Stimulated activated CD8-positive, alpha-beta memory T cell treated with anti-CD3 and anti-CD28 coated beads, Interleukin-7, amount 100 ng/mL, for 24 hours (primary cell): Measurements from ENCODE around the gene RPL29.

Experiments used
- DNase-seq: peaks from one replicate; pipeline ENCODE4 v3.0.0-alpha.2; 2020; ENCODE audit warnings: low read depth

Gene RPL29

DNA sequence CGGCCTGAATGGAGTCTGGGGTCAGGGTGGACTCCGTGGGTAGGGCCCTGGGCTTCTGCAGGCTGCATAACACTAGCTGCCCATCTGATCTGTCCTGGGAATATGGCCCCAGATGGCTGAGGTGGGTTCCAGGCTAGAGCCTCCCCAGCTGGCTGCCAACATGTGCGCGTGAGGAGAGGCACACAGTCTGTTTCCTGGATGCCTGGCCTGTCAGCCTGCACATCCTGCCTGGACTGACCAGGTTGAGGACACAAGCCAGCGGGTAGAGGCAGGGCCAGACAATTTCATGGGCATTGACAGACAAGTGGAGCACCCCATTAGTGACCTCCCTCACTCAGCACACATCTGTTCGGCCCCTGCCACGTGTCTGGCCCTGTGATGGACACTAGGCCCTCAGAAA lies 29.8 kb upstream of the RPL29 start:
- no peak for DNase-seq

DNA sequence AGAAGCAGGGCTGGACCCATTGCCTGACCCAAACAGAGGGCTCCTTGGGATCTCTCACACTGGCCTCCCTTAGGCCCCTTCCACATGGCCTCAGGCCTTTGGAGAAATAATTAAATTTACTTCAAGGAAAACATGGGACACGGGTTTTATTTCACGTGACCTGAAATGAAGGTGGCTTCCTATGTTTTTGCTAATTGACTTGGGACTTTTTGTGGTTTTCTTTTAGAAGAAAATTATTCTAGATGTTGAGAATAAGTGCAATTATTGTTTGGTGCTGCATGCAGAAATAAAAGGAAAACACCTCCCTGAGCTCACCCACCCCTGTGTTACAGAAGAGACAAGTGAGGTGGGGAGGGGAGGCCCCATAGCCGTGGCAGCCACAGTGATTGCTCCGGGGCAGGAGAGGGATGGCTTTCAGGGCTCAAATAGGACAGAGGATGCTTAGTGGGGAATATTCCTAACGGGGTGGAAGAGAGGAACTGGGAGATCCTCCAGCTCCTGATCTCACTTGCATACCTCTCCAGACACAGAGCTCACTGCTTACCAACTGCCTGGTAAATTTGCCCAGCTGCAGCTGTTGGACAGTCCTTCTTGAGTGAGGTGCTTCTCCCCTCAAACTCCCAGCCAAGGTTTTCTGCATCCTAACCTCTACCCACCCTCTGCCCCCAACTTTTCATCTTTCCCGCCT lies 29.2 kb upstream of the RPL29 start:
- DNase-seq = no peak

DNA sequence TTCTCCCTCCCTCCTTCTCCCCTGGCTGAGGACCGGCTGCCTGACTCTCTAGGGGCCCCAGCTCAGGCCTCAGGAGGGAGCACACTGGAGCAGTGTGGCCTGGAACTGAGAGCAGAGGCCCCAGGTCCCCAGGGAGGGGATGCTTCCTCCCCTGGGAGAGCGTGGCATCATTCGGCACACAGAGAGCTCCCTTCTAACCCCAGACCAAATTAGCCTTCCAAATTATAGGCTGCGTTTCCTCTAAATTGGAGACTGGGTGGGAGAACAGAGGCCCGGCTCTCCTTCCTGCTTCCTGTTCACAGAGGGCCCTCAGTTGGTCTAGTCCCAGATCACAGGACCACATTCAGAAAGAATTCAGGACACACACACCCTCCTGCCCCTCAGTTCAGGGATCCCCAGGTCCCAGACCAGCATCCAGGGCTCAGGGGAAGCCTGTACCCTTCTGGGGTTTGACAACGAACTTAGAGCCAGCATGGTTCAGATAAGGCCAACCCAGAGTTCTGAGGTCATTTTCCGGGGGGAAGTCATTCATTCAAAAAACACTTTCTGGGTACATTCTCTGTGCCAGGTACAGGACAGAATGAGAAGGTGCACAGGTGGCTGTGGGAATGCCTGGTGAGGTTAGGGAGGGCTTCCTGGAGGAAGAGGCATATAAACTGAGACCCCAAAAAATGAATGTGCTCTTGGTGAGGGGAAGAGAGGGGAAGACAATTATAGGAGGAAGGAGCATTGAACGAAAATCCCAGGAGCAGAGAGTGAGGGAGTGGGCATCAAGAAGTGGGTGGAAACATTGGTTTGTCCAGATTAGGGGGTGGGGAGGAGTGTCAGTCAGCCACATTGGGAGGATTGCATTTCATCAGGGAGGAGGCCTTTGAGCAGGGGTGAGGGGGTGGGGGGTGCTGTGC lies 28.4 kb upstream of the RPL29 start:
- DNase-seq = no peak

DNA sequence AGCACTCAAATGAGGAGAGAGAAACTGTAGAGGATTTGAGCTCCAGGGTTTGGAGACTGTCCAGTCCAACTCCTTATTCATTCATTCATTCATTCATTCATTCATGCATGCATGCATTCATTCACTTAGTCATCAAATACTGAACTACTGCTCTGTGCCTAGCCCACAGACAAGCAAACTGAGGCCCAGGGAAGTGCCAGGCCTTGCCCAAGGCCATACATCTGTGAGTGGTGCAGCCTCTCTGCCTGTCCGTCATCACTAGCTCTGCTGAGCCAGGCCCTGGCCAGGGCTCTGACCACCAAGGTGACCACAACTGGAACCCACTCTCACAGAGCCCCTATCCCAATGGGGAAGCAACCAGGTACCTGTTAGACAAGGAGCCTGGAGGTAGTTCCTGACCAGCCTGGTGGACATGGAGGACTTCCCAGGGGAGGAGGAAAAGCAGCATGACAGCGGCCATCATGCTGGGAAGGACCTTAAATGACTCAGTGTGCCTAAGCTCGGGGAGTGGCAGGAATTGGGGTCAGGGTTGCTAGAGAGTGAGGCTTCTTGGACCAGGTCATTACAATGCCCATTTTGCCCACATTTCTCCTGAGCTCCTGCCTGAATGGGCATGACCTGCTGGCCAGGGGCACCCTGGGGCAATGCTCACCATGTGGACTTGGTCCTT lies 27.5 kb upstream of the RPL29 start:
- no peak for DNase-seq

DNA sequence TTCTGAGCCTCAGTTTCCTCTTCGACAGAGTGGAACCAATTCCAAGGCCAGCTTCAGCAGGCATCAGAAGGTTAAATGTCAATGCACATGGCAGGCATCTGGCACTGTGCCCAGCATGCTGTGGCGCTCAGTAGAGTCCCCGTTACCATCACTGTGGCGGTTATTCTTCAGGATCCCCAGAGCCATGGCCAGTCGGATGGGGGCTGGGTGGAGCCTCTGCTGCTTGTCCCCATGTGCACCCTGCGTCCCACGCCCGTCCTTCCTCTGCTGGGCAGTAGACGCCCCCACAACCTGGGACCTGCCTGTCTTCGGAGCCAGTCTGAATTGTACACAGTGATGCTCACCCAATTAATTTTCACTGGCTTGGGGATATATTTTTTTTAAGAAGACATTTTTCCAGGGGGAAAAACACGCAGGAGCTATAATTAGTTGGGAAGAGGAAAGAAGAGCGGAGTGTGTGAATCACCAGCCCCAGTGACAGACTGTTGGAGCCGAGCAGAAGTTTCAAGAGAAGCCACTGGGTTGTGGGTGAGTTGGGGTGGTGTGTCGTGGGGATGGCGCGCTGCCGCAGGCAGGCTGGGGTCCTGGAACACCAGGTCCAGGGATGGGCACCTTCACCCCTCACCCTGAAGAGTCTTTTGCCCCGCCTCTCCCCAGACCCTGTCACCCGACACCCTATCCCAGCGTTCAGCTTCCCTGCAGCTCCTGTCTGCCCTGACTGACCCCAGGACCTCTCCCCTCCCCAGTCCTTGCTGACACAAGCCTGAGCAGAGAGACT lies 26.8 kb upstream of the RPL29 start:
- DNase-seq = no peak

DNA sequence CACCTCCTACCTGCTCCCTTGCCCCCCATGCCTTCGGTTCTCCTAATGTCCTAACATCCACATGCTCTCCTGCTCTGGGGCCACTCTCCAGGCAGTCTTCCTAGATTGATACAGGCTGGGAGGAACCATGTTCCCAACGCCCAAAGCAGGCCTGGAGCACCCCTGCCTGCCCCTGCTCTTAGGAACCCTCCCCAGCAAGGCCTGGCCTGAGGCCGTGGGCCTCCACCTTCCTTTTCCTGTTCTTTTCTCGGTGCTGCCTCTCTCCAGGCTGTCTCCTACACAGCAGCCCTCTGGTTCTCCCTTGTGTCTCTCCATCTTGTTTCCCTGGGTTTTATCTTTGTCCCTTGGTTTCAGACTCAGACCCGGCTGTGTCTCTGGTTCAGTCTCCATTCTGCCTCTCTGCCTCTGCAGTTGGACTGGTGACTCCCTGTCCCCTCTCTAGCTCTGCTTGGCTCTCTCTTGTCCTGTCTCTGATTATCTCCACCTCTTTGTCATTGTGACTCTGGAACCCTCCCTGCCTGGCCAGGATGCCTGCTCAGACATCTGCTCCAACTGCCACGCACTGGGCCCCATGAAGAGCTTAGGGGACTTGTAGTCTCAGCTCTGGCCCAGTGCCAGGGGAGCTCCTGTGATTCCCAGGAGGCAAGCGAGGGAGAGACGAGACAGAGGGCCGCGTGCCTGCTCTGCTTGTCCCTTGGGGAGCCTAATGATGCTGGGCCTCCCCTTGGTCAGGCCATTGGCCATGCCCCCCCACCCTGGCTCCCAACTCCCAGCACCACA lies 26.0 kb upstream of the RPL29 start:
- DNase-seq = no peak

DNA sequence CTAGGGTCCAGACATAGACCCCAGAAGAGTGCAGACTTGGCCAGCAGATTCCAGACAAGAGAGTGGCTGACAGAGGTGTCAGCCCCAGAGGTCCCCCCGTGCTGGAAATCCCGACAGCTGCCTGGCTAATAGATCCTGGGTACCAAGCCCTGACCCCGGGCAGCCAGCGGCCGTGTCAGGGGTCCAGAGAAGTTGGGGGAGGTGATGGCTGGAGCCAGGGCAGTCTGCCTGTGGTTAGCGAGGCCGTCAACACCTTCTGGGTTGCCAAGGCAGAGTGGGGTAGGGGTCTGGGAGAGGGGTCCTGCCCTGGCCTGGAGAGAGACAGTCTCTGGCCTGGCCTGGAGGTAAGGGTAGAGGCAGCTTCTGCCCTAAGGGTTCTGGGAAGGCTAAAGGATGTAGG lies 25.1 kb upstream of the RPL29 start:
- DNase-seq = no peak

DNA sequence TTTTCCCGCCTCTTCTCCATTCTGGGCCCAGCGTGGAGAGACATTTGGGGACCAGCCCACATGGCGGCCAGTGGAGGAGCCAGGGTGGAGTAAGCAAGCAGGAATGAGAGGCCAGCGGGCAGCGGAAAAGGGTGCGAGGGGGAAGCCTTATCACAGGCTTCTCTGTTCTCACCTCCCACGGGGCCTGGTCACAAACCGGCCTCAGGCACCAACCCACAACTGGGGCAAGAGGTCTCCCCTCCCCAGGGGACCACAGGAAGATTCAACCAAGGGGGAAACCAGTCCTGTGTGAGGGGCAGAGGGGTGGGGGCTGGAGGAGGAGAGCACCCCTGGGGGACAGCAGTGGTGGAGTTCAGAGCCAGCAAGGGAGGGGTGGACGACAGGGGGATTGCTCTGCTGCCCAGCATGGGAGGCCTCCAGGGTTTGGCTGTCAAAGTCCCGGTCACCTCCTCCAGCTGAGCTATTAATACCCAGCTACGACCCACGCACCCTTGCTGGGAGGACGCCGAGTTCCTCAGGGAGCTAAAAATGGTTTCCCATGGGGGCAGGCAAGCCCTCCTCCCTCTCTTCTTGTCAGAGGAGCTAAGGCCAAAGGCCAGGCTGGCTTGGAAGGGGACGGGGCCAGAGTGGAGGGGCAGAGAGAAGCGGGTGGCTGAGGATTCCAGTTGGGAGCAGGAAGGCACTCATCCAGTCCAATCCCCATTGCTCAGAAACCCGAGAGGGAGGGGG lies 23.8 kb upstream of the RPL29 start:
- DNase-seq = no peak

DNA sequence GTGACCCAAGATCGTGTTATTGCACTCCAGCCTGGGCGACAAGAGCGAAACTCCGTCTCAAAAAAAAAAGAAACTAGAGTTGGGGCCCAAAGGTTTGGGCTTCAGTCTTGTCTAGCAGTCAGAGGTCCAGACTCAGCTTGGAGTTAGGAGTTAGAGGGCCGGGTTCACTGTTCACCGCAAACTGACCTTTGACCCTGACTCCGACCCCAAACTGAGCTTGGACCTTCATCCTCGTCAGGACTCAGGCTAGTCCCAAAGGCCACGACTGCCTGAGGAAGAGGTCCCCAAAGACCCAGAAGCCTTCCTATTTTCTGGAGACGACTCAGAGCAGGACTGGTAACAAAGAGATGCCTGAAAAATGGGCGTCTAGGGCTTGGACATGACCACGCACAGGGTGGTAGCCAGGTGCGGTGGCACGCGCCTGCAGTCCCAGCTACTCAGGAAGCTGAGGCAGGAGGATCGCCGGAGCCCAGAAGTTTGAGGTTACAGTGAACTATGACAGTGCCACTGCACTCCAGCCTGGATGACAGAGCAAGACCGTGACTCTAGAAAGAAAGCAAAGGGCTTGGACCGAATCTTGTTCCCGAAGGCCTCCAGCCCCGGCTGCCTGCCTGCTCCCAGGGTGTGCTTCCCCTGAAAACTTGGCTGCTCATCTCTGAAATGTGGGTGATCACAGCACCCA lies 22.8 kb upstream of the RPL29 start:
- DNase-seq = no peak

DNA sequence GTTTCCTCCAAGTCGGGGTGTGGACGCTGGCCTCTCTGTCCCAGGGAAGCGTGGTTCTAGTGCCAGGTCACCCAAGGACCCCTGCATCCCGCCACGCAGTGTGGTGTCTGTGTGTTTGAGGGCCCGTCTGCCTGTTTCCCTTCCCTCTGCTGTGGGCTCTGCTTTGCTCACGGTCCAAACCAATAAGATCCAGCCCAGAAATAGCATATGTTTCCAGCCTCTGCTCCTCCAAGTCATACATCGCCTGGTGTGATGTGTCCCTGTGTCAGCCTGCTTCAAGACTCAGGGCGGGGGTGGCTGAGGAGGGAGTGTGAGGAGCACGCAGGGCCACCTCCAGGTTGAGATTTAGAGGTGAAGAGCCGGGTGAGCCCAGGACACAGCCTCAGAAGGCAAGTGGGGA lies 21.9 kb upstream of the RPL29 start:
- DNase-seq = no peak

DNA sequence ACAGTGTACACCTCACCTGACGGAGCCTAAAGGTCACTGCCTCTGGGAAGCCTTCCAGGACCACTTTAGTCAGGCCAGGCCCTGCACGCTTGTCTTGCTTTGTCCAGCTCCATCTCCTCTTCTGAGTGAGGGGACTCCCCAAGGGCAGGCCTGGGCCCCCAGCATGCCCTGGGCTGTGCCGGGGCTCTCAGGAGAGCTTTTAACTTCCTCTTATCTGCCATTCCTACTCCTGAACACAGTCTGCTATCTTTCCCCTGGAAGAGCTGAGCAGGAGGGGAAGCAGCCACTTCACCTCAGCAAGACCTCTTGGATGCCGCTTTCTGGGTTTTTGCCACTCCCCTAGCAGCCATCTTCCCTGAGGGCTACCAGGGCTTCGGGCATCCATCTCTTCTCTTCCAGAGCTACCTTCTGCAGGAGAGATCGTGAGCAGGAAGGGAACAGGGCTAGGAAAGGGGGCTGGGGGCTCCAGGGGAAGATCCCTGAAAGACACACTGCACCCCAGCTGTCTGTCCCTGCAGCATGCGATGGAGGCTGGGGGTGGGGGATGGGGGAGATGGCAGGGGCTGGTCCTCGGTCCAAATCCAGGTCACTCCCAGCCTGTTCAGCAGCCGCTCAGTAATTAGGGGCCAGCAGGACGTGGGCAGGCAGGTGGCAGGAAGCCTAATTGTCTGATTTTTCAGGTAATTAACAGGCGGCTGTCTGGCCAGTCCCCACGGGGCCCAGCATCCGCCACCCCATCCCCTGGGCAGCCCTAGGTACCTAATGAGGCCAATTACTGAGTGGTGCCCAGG lies 19.9 kb upstream of the RPL29 start:
- no peak for DNase-seq

DNA sequence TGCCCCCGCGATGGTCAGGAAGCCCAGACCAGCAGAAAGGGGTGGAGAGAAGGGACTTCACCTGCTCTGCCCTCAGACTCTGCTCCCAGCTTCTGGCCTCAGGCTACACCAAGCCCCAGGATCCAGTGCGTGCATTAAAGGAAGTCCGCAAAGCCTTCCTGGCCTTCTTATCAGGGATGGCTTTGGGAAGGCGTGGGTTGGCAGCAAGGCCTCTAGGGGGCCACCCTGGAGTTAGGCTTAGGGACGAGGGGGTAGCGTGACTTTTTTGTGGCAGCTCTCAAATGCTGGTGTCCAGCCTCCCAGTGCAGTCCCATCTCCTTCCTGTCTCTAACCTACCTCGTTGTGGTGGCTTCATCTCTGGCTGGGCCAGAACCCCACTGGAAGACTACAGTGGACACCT lies 18.9 kb upstream of the RPL29 start:
- DNase-seq = no peak

DNA sequence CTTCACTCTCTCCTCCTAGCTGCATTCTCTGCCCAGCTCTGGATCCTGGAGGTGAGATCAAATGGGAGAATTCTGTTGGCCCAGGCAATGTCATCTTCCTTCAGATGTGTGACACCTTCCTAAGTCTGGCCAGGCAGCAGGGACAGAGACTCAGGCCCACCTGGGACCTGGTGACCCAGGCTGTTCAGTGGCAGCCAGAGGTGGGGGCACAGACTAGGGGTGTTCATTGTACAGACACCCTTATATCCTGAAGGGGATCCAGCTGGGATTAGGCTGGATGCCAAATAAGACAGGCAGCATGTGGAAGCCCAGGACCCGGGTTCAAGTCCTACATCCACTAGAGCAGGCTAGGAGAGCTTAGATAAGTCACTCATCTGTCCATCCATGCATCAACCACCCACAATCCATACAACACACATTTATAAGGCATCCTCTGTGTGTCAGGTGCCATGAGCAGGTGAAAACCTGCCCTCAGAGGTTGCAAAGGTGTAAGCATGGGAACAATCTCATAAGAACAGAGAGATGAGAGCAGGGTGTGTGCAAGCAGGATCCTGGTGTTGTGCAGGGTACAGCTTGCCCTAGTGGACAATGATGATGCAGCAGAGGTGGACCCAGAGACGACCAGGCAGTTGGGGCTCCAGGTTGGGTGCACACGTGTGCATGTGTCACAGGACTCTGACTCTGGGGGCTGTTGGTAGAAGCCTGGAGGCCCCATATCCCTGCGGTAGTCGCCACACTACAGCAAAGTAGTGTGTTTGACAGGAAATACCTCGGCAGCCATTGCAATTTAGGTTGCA lies 18.3 kb upstream of the RPL29 start:
- DNase-seq = no peak

DNA sequence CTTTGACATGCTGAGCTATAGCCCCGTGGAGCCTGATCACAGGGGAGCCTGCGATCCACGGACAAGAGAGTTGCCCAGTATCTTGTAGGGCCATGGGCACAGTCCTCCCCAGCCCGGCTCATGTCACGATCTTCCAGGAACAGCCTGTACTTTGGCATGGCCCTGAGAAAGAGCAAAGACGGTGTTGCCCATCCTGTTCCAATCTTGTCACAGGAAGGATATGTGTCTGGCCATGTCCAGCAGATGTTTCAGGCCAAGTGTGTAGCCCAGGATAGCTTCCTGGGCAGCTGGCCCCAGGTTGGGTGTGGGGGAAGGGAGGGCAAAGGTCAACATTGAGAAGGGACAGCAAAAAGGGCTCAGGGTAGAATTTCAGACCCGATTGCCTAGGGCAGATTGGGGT lies 17.0 kb upstream of the RPL29 start:
- no peak for DNase-seq

DNA sequence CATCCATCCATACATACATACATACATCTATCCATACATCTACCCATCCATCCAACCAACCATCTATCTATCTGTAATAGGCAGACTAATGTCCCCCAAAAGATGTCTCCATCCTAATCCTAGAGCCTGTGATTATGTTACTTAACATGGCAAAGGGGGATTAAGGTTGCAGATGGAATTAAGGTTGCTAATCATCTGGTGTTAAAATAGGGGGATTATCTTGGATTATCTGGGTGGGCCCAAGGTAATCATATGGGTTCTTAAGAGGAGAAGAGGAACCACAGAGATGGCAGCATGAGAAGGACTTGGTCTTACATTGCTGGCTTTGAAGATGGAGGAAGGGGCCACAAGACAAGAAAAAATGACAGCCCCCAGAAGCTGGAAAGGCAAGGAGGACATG lies 14.7 kb upstream of the RPL29 start:
- no peak for DNase-seq

DNA sequence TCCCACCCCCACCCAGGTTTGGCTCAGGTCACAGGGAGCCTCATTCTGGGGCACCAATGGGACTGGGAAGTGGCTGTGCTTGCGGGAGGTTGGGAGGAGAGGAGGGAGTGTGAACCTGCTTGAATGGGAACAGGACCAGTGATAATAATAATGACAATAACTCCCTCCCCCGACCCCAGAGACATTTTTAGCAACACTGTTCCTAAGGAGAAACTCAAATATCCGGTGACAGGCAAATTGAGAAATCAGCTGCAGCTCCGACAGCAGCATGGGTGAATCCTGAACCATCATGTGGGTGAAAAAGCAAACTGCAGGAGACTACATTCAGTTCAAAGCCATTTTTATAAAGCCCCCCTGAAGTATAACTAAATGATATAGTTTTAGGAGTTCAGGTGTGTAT lies 11.6 kb upstream of the RPL29 start:
- no peak for DNase-seq

DNA sequence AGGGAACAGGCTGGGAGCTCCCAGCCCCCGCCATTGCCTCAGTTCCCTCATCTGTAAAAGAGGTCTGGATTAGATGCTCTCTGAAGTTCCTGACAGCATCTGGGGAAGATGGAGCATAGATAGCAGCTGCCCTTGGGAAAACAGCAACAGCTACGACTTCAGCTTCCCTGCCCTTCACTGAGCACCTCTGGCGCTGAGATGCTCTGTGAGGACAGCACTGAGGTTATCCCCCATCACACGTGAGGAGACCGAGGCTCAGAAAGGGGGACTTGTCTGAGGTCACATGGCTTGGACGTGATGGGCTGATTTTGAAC lies 11.1 kb upstream of the RPL29 start:
- no peak for DNase-seq

DNA sequence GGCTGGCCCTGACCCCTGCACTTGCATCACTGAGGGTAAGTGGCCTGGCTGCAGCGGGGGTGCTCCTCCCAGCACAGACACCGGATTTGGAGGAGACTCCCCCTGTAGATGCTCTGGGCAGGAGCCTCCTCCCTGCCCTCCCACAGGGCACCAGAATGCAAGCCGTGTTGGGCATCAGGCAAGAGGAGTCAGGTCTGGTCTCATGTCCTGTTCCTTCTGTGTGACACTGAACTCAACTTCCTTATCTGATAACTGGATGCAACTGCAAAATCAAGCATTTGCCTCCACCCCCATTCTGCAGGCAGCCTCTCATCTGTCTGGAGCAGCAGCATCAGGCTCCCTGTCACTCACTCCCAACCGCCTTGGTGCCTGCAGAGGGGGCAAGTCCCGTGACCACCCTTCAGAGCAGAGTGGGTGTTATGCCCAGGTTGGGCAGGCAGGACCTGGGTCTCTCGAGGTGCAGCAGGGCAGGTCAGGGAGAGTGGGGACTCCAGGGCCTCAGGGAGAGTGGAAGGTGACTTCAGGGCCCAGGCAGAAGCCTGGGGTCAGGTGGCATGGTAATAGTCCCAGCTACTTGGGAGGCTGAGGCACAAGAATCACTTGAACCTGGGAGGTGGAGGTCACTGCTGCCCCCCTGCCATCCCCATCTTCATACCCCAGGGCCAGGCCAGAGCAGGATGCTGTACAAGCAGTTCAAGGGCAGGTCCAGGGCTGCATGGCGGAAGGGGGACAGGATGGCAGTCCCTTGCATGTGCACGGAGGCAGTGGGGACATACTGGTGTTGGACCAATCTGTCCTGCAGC lies 10.5 kb upstream of the RPL29 start:
- DNase-seq = no peak
